HEK293 (cell line): Measurements from ENCODE around the gene PYY.

Source experiments
- YY1 ChIP-seq: fragments of 450-650 bp; formaldehyde crosslinking; IDR thresholded peaks from 2 replicates; pipeline ENCODE4 v1.5.1; 2018; ENCODE audit warnings: missing biosample characterization, missing genetic modification characterization
- ZBTB1 ChIP-seq: fragments of 450-650 bp; formaldehyde crosslinking; IDR thresholded peaks from 2 replicates; pipeline ENCODE4 v1.5.1; 2016; ENCODE audit warnings: missing biosample characterization, missing genetic modification characterization
- ZNF114 ChIP-seq: fragments of 450-650 bp; formaldehyde crosslinking; IDR thresholded peaks from 2 replicates; pipeline ENCODE4 v1.5.0; 2017; ENCODE audit warnings: missing biosample characterization, missing genetic modification characterization
- ZNF670 ChIP-seq: fragments of 450-650 bp; formaldehyde crosslinking; IDR thresholded peaks from 2 replicates; pipeline ENCODE4 v1.5.1; 2016; ENCODE audit warnings: missing biosample characterization, missing genetic modification characterization, low read depth

- no peak for TF ChIP-seq ZBTB1
- no peak for TF ChIP-seq ZNF114 (tag by site-specific recombination)
- no peak for TF ChIP-seq YY1 (tag by site-specific recombination)
- TF ChIP-seq ZNF670 (tag by site-specific recombination), result no peak
These were observed 14.9 kb downstream of the PYY start for GRCh38 chr17:43938838-43939182.
